Mesenchymal stem cell (in vitro differentiated cells and primary cell): ENCODE data around the gene GBP3. TPM values are rescaled to one million over a fixed set of nuclear protein-coding genes. Genes with fewer than 3 reads are reported as not detected.
A peak's percentile ranks its signal among the peaks of the same experiment; 100 is the strongest.

ENCODE experiments used
- DNase-seq: peaks from one replicate; pipeline ENCODE4 v3.0.0-alpha.2; 2013
- H2AFZ ChIP-seq: one replicate; pipeline ENCODE4 v1.6.1; 2013; ENCODE audit warnings: low read depth, mild to moderate bottlenecking, control low read depth, inconsistent platforms, low read length, moderate library complexity
- H2AK5ac ChIP-seq: 2 replicates; pipeline ENCODE4 v1.6.1; 2013; ENCODE audit warnings: low read length, moderate library complexity, mild to moderate bottlenecking, inconsistent platforms; ENCODE audit not compliant: severe bottlenecking
- H2BK120ac ChIP-seq: one replicate; pipeline ENCODE4 v1.6.1; 2013; ENCODE audit warnings: low read depth, mild to moderate bottlenecking, inconsistent platforms, low read length, moderate library complexity
- H2BK12ac ChIP-seq, 2 experiments: one replicate each; pipeline ENCODE4 v1.6.1; 2013; ENCODE audit warnings: inconsistent platforms in 2 of 2, low read length in 2 of 2, mild to moderate bottlenecking in 2 of 2, moderate library complexity in 2 of 2, control low read depth in 1 of 2
- H2BK15ac ChIP-seq: one replicate; pipeline ENCODE4 v1.6.1; 2013; ENCODE audit warnings: mild to moderate bottlenecking, low read depth, inconsistent platforms; ENCODE audit not compliant: poor library complexity, severe bottlenecking
- H2BK5ac ChIP-seq: 2 replicates; pipeline ENCODE4 v1.6.1; 2013; ENCODE audit warnings: low read depth, mild to moderate bottlenecking, low read length, control low read depth, inconsistent platforms; ENCODE audit not compliant: poor library complexity, severe bottlenecking
- H3K14ac ChIP-seq, 2 experiments: one replicate each; pipeline ENCODE4 v1.6.1; 2013; ENCODE audit warnings: inconsistent platforms in 2 of 2, low read length in 2 of 2, control low read depth in 1 of 2, mild to moderate bottlenecking in 1 of 2, moderate library complexity in 1 of 2
- H3K18ac ChIP-seq, 2 experiments: one replicate each; pipeline ENCODE4 v1.6.1; 2013; ENCODE audit warnings: inconsistent platforms in 2 of 2, low read length in 2 of 2, control low read depth in 1 of 2, low read depth in 1 of 2, mild to moderate bottlenecking in 1 of 2
- H3K23ac ChIP-seq, 2 experiments: one replicate each; pipeline ENCODE4 v1.6.1; 2013; ENCODE audit warnings: inconsistent platforms in 2 of 2, low read length in 2 of 2, mild to moderate bottlenecking in 2 of 2, moderate library complexity in 2 of 2, control low read depth in 1 of 2
- H3K27ac ChIP-seq: 2 replicates; pipeline ENCODE4 v1.5.1; 2013; ENCODE audit warnings: mild to moderate bottlenecking, moderate library complexity, low read length, control low read depth, inconsistent platforms; ENCODE audit not compliant: poor library complexity, severe bottlenecking
- H3K27me3 ChIP-seq, 2 experiments: 2 replicates each; pipeline versions ENCODE4 v1.6.1 to v1.7.0; 2013; ENCODE audit warnings: low read length in 2 of 2, mild to moderate bottlenecking in 2 of 2, moderate library complexity in 2 of 2, control low read depth in 1 of 2, inconsistent platforms in 1 of 2; ENCODE audit not compliant: control insufficient read depth in 1 of 2, insufficient read depth in 1 of 2
- H3K36me3 ChIP-seq, 2 experiments: 2 replicates each; pipeline versions ENCODE4 v1.6.1 to v1.7.0; 2013; ENCODE audit warnings: low read length in 2 of 2, control low read depth in 1 of 2, inconsistent platforms in 1 of 2, low read depth in 1 of 2, mild to moderate bottlenecking in 1 of 2; ENCODE audit not compliant: insufficient read depth in 2 of 2, control insufficient read depth in 1 of 2
- H3K4ac ChIP-seq, 2 experiments: one replicate each; pipeline ENCODE4 v1.6.1; 2013; ENCODE audit warnings: inconsistent platforms in 2 of 2, low read length in 2 of 2, mild to moderate bottlenecking in 2 of 2, moderate library complexity in 2 of 2, control low read depth in 1 of 2, low read depth in 1 of 2
- H3K4me1 ChIP-seq: 2 replicates; pipeline ENCODE4 v1.6.1; 2013; ENCODE audit warnings: low read depth, low read length, control low read depth; ENCODE audit not compliant: control insufficient read depth, insufficient read depth
- H3K4me2 ChIP-seq: 2 replicates; pipeline ENCODE4 v1.6.1; 2013; ENCODE audit warnings: low read length, mild to moderate bottlenecking, inconsistent platforms; ENCODE audit not compliant: poor library complexity, severe bottlenecking
- H3K4me3 ChIP-seq, 2 experiments: 2 replicates each; pipeline versions ENCODE4 v1.5.1 to v1.7.0; 2013; ENCODE audit warnings: low read length in 2 of 2, mild to moderate bottlenecking in 2 of 2, control low read depth in 1 of 2, low read depth in 1 of 2; ENCODE audit not compliant: insufficient read depth in 1 of 2
- H3K79me1 ChIP-seq: replicated peaks from 2 replicates; pipeline ENCODE4 v1.6.1; 2013; ENCODE audit warnings: mild to moderate bottlenecking, control low read depth, low read length, inconsistent platforms; ENCODE audit not compliant: poor library complexity, severe bottlenecking
- H3K9ac ChIP-seq: 2 replicates; pipeline ENCODE4 v1.7.0; 2013; ENCODE audit warnings: mild to moderate bottlenecking, low read length, moderate library complexity
- H3K9me3 ChIP-seq: 2 replicates; pipeline ENCODE4 v1.7.0; 2013; ENCODE audit warnings: mild to moderate bottlenecking, low read length; ENCODE audit not compliant: control insufficient read depth
- H4K8ac ChIP-seq: one replicate; pipeline ENCODE4 v1.6.1; 2013; ENCODE audit warnings: inconsistent platforms, mild to moderate bottlenecking, low read length, moderate library complexity
- H4K91ac ChIP-seq: one replicate; pipeline ENCODE4 v1.6.1; 2013; ENCODE audit warnings: mild to moderate bottlenecking, low read length, inconsistent platforms
- WGBS: methylation state at CpG from one replicate; pipeline ENCODE4 v1.1.7; 2013; ENCODE audit warnings: mixed read lengths; 5-methylcytosine and 5-hydroxymethylcytosine counted together
- polyA plus RNA-seq, 2 experiments: library from polyadenylated mRNA; stranded (reverse); fragments of 200-250 nt; gene quantifications; one replicate each; pipeline ENCODE4 v1.2.3, GENCODE V29; 2013

Gene GBP3, protein sequence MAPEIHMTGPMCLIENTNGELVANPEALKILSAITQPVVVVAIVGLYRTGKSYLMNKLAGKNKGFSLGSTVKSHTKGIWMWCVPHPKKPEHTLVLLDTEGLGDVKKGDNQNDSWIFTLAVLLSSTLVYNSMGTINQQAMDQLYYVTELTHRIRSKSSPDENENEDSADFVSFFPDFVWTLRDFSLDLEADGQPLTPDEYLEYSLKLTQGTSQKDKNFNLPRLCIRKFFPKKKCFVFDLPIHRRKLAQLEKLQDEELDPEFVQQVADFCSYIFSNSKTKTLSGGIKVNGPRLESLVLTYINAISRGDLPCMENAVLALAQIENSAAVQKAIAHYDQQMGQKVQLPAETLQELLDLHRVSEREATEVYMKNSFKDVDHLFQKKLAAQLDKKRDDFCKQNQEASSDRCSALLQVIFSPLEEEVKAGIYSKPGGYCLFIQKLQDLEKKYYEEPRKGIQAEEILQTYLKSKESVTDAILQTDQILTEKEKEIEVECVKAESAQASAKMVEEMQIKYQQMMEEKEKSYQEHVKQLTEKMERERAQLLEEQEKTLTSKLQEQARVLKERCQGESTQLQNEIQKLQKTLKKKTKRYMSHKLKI
- polyA plus RNA-seq (2013, experiment 1 of 2) = 5.6 TPM
- polyA plus RNA-seq (2013, experiment 2 of 2) = 6.5 TPM

DNA sequence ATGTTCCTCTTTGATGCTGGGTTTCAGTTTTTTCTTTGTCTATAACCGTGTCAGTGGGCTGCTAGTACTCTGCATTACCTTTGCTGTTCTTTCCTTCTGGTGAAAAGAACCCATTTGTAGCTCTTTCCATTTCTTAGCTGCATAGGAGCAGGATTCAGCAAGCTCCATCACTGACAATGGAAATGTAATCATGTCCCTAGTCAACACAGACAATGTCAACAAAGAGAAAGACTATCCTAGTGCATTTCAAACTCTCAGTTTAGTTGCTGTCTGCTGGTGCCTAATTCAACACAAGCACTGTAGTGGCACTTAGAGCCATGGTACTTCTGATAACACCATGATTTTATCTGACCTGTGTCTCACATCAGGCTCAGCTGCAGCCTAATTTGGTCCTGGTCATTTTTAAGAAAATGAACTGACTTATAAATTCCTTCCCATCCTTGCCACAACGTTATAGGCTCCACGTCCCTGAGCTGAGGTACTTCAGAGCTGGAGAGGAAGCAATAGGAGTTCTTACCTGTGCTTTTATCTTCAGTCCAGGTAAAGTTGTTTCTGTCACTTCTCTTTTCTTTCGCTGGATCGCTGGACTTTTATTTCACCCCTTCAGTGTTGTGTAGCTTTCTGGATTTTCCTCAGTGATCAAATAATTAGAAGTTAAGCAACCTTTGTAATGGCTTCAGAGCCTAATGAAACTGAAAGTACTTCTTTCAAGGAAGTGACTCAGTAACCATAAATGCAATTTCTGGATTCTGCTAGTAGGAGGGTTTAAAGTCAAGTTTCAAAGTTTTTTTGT lies at the start of gene GBP3:
Gene GBP3, minus strand, starts transcription at position 700 of the 793 bp plus-strand sequence. CDS start 2,145 bp downstream, outside the sequence.
- 27% methylated on average over 5 of the region's 5 CpGs for WGBS

GRCh38 chr1:89070509-89070908 lies 47.8 kb upstream of the GBP3 start:
- Histone ChIP-seq H3K9ac (peak overlapping the region; percentile 86), H3K4me3 (peak overlapping the region in 1 of 2 experiments; percentile 71), H2AK5ac (no peak overlapping the region), H3K4ac (no peak overlapping the region), H3K27me3 (no peaks in the 10 kb centered on the region), H3K9me3 (peaks cover 9% of the 10 kb centered on the region), H3K18ac (no peak overlapping the region), H3K4me1 (no peaks in the 10 kb centered on the region), H3K4me2 (no peak overlapping the region), H3K27ac (no peak overlapping the region), H3K79me1 (no peaks in the 10 kb centered on the region), H3K14ac (no peak overlapping the region), H2BK12ac (no peak overlapping the region), H3K36me3 (no peaks in the 10 kb centered on the region), H2BK5ac (no peak overlapping the region), H4K91ac (no peak overlapping the region), H2BK15ac (no peak overlapping the region), H3K23ac (no peak overlapping the region), H2AFZ (no peak overlapping the region), H4K8ac (peak overlapping the region; percentile 37), H2BK120ac (no peak overlapping the region)
- WGBS = 100% methylated on average over 1 of the region's 1 CpG
- no peak for DNase-seq

More for the DNA sequence above, at the start of gene GBP3:
- peak within 1 kb of the TSS; percentile 81 to 92 for H3K18ac ChIP-seq
- peak within 1 kb of the TSS in 1 of 2 experiments; percentile 94 for H3K4me3 ChIP-seq
- H2BK15ac ChIP-seq = no peak within 1 kb of the TSS
- peak within 1 kb of the TSS; percentile 60 to 99 for H2BK12ac ChIP-seq
- peak within 1 kb of the TSS; percentile 92 for H3K27ac ChIP-seq
- H3K27me3 ChIP-seq = no peaks in the 10 kb centered on the region
- peak within 1 kb of the TSS; percentile 80 to 92 for H3K4ac ChIP-seq
- H2AFZ ChIP-seq = peak within 1 kb of the TSS; percentile 93
- H3K79me1 ChIP-seq = peaks cover 13% of the 10 kb centered on the region
- peak within 1 kb of the TSS; percentile 31 for H2BK5ac ChIP-seq
- H2AK5ac ChIP-seq = no peak within 1 kb of the TSS
- peak within 1 kb of the TSS; percentile 96 for H3K9ac ChIP-seq
- H4K91ac ChIP-seq = peak within 1 kb of the TSS; percentile 67
- H2BK120ac ChIP-seq = peak within 1 kb of the TSS; percentile 80
- H4K8ac ChIP-seq = peak within 1 kb of the TSS; percentile 57
- H3K4me1 ChIP-seq = peaks cover 2% of the 10 kb centered on the region
- H3K9me3 ChIP-seq = no peaks in the 10 kb centered on the region
- H3K14ac ChIP-seq = peak within 1 kb of the TSS in 1 of 2 experiments; percentile 91
- H3K23ac ChIP-seq = peak within 1 kb of the TSS in 1 of 2 experiments; percentile 93
- peaks cover 6 to 19% of the 10 kb centered on the region in 2 experiments for H3K36me3 ChIP-seq
- peak within 1 kb of the TSS; percentile 81 for H3K4me2 ChIP-seq
- peak; percentile 86 for DNase-seq

- Histone ChIP-seq H2BK15ac (no peak overlapping the region), H3K4me3 (peak overlapping the region in 1 of 2 experiments; percentile 71), H3K27ac (no peak overlapping the region), H3K9me3 (peaks cover 9% of the 10 kb centered on the region), H3K27me3 (no peaks in the 10 kb centered on the region), H3K9ac (peak overlapping the region; percentile 86), H3K23ac (no peak overlapping the region), H3K4ac (no peak overlapping the region), H3K79me1 (no peaks in the 10 kb centered on the region), H2BK12ac (no peak overlapping the region), H3K4me1 (no peaks in the 10 kb centered on the region), H3K18ac (no peak overlapping the region), H2AFZ (no peak overlapping the region), H4K91ac (no peak overlapping the region), H3K4me2 (no peak overlapping the region), H4K8ac (no peak overlapping the region), H2BK5ac (no peak overlapping the region), H3K14ac (no peak overlapping the region), H2AK5ac (no peak overlapping the region), H3K36me3 (no peaks in the 10 kb centered on the region), H2BK120ac (no peak overlapping the region)
- DNase-seq = peak; percentile 22
- no CpG with 5 or more reads among the region's 2 CpGs for WGBS
Observed at GRCh38 chr1:89069951-89070350, 47.3 kb upstream of the GBP3 start.
